Pulmonary artery endothelial cell (primary cell): Measurements from ENCODE around the gene TMEM235. TPM values are rescaled to one million over a fixed set of nuclear protein-coding genes. Genes with fewer than 3 reads are reported as not detected.
"Not testable (repeated sequence)": the region's sequence is repeated elsewhere in the genome, so short reads cannot be mapped to it uniquely, and the experiment has no call there.

Experiments
- DNase-seq: peaks from one replicate; pipeline ENCODE4 v3.0.0-alpha.2; 2011; ENCODE audit warnings: low read depth, low spot score
- total RNA-seq: library from RNA; depleted of rRNA; stranded (reverse); fragments of >200 nt; gene quantifications from 2 replicates; pipeline ENCODE4 v1.2.3, GENCODE V29; 2014

The TMEM235 gene
- total RNA-seq, 1 donor from 2014 or later = not detected

- DNase-seq = no peak
Measured at GRCh38 chr17:78238823-78239488, 7.5 kb downstream of the TMEM235 start.

DNA sequence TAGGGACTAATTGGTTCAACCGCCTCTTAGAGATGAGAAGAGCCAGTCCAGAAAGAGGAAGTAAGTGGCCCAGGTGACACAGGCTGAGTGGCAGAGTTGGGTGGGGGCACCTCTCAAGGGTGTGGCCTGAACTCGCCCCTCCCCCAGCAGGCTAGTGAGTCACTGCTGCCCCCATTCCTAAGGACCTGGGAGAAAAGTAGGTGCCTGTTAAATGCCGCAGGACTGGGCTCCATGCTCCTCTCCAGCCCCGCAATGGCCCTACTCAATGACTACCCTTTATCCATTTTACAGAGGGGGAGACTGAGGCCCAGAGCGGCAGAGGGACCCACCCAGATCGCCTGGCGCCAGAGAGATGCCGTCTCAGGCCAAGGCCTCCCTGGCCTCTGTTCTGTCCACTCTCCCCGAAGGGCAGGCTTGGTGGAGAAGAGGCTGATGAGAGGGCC is 8.1 kb downstream of the TMEM235 start:
- DNase-seq = no peak

GRCh38 chr17:78240012-78240655 is 8.7 kb downstream of the TMEM235 start:
- no peak for DNase-seq

GRCh38 chr17:78240839-78241238 is 9.4 kb downstream of the TMEM235 start:
- no peak for DNase-seq

- peak; percentile 19 for DNase-seq
Measured at GRCh38 chr17:78241277-78242023, 10.0 kb downstream of the TMEM235 start.

DNA sequence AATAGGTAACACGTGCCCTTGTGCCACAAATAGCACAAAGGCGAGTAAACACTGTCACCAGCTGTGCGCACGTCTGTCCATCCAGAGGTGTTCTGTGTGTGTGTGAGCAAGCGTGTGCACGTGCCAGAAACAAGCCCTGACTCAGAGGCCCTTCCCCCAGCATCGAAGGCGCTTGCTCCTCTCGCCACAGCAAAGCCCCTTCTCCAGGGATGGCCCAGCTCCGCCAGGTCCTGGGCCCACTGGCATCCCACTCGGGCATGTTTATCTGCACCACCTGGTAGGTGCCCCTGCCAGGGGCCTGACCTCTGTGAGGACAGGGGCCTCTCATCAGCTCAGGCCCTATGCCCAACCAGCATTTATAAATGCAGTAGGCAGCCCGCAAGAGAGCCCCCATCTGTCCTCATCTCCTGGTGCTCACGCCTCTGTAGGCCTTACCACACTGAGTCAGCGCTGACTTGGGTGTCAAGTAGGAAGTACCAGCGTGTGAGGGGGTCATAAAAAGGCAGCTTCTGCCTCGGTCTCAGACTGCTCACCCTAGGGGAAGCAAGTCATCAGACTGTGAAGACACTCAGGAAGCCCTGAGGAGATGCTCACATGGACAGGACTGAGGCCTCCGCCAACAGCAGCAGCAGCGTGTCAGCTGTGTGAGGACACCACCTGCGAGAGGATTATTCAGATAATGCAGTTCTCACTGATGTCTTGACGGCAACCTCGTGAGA is 10.8 kb downstream of the TMEM235 start:
- no peak for DNase-seq

DNA sequence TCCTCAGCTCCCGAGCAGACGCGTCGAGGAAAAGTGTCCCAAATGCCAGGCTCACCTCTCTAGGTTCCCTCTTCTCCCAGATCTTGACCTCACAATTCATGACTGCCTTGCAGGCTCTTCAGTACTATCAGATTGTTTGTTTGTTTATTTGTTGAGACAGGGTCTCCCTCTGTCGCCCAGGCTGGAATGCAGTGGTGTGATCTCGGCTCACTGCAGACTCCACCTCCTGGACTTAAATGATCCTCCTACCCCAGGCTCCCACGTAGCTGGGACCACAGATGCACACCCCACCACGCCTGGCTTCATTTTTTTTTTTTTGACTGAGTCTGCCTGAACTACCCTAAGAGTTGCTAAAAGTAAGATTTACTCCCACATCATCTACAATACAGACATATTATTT is 15.9 kb downstream of the TMEM235 start:
- DNase-seq = no peak

DNA sequence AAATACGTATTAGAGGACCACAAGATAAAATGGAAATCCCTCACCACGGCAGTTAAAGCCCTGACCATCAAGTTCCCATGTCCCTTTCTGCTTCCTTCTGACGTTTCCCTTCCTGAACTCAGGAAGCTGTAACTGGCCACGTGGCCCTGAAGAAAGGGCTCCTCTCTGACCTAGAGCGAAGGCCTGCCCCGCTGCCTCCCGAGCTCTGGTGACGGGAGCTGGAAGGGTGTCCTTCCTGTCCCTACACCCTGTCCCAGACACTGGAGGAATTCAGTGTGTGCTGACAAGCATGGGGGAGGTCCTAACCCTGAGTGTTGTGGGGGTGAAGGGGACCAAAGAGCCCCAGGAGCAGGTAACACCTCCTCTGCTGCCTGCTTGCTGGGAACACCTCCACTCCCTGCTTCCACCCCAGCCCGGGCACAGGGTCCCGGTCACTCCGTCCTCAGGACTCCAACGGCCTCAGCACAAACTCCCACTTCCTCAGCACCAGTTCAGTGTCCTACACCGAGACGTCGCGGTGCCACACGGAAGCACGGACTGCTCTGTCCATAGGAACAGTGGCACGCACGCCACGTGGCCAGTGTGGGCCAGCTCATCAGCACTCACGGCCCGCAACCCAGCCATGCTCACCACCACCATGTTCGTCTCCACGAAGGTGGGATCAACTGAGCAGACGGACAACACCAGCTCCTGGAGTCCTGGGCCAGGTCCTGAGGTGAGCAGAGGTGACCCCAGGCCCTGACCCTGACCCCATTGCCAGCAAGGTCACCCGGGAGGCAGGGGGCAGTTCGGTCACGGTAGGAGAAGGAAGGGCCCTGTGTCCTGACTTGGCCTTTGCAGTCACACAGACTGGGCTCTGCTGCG is 16.9 kb downstream of the TMEM235 start:
- DNase-seq = no peak

DNA sequence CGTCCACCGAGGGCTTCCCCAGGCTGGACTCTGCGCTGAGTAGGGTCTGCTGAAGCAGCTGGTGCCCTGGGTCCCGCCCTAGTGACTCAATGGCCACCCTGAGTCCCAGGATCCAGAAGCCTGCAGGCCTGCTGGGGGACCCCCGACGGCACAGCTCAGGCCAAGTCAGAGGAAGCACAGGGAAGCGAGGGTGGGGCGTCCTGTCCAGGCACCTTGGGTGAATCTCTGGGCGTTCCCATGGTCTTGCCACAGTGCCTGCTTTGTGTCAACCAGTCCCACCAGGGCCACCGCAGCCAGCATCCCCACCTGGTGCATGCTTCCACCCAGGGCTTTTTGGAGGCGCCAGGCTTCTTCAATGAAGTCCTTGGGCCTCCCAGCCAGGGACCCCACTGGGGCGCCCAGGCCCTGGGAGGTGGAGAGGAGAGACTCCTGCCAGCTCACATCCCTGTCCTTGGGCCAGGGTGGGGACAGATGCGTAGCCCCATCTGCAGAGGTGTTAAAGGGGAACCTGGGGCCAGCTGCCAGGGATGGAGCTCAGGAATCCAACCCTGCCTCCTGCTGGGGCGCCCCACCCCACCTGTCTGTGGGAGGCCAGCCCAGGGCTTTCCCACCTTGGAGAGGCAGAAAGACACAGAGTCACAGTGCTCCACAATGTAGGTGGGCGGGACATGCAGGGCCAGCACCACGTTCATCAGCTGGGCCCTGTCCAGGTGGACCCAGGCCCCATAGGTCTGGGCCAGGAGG is 17.8 kb downstream of the TMEM235 start:
- no peak for DNase-seq

GRCh38 chr17:78249818-78250806 is 18.7 kb downstream of the TMEM235 start:
- DNase-seq = no peak

DNA sequence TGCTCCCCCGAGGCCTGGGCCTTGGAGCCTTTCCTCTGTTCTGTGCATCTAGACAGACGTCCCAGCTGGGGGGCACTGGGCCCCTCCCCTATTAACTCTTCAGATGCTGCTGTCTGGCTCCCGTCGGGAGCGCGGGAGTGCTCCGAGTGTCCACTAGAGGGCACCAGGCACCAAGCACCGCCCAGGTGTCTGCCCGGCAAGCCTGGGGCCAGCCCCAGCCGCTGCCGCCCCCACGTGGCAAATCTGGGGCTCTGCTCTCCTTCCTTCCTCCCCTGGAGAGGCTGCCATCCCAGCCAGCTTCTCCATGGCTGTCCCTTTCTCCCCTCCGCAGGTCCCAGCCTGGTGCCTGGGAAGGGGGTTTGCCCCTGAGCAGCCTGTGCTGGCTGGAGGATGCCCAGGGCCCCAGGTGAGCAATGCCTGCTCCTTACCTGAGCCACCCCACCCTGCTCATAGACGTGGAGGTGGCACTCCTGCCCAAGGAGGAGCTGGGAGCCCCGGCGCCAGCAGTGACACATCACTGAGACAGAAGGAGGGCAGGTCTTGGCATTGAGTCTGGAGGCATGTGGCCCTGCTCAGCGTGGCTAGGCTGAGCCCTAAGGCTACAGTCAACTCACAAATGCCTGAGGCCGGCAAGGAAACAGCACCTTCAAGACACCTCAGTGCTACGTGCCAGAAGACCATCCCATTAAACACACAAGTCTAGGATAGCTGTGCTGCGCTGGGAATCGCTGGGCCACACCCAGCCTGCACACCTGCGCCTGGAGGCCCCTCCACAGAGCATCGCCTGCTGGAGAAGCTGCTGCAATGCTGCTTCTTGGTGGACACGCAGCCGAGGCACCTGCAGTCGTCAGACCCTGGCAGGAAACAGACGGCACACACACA is 19.7 kb downstream of the TMEM235 start:
- peak; percentile 52 for DNase-seq

DNA sequence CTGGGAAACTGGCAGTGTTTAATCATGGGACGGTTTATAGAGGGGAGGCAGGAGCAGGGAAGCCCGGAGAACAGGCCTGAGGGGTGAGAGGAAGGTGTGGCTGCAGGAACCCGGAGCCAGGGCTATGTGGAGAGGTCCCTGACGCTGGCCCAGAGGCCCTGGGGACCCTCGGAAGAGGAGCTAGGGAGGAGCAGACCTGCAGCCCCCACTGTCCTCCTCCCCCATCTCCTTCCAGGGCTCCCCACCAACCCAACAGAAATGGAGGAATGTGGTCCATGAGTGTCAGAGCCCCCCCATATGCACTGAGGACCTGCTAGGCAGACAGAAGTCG is 20.3 kb downstream of the TMEM235 start:
- DNase-seq = no peak

- DNase-seq = no peak
Measured at GRCh38 chr17:78252111-78252634, 20.7 kb downstream of the TMEM235 start.

DNA sequence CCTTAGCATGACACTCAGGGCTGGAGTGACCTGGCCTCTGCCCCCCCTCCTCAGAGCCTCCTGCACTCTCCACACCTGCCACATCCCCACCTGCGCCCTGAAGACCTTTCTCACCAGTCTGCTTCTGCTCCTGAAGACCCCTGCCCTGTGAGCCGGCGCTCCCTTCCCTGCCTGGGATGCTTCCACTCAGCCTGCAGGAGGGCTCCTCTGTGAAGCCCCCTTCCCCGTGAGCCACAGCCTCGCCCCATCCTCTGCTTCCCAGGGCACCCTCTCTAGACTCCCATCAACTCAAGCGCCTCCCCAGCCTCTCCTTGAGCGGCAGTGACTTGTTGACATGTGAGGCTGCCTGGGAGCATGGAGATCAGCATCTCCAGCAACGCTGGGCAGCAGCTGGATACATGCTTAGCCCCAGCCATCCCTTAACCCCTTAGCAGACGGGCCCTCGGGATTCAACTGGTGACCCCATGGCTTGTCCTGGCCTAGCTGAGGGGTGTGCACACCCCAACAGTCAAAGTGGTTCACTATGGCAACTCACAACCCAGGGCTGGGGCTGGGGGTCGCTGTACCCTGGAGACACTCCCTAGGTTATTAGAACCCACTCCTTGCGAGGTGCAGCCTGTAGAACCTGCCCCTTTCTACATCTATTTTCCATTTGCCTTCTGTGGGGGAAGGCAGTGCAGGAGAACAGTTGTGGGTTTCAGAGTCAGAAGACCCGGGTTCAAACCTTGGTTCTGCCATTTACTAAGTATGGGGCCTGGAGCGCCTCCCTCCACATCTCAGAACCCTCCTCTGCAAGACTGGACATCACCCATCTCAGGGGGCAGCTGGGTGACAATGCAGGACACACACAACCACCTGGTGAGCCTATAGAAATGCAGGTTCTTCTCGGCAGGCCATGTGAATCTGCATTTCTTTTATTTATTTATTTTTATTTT is 21.5 kb downstream of the TMEM235 start:
- DNase-seq = no peak

GRCh38 chr17:78253636-78253945 is 22.2 kb downstream of the TMEM235 start:
- DNase-seq = not testable (repeated sequence)

DNA sequence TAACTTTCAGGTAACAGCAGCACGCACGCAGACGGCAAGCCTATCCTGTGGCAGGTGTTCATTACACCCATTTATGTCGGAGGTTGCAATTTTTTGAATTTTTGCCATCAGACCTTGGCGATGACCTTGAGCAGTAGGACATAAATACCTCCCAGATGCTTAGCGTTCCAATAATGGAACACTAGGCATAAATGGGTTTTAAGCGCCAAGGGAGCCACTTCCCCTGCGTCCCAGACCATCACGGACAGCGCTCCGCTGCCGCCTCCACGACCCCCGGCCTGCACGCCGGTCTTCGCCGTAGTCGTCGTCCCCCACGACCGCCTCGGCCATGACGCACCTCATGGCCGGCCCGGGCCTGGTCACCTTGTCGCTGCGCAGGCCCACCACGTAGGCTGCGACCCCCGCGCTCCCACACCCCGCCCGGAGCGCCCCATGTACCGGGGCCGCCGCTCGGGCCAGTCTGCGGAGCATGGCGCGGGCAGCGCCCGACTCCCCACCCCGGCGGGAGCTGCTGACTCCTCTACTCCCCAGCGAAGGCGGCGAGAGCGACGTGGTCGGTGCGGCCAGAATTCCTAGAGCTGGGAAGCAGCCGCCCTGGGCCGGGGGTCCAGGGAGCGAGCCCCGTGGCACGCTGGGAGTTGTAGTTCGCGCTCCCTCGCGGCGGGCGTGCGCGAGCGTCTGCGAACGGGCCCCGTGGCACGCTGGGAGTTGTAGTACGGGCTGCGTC is 22.7 kb downstream of the TMEM235 start:
- peak; percentile 47 for DNase-seq
